GM21786 (cell line): ENCODE results near the gene ISG15.
"Not testable (repeated sequence)": the region's sequence is repeated elsewhere in the genome, so short reads cannot be mapped to it uniquely, and the experiment has no call there.

Experiments
- ATAC-seq: cut with Tn5 transposase; IDR thresholded peaks from one replicate; pipeline ENCODE4 v1.9.1; 2021; ENCODE audit not compliant: unreplicated experiment

The ISG15 gene

GRCh38 chr1:975365-975764 is 37.9 kb upstream of the ISG15 start:
- no peak for ATAC-seq

DNA sequence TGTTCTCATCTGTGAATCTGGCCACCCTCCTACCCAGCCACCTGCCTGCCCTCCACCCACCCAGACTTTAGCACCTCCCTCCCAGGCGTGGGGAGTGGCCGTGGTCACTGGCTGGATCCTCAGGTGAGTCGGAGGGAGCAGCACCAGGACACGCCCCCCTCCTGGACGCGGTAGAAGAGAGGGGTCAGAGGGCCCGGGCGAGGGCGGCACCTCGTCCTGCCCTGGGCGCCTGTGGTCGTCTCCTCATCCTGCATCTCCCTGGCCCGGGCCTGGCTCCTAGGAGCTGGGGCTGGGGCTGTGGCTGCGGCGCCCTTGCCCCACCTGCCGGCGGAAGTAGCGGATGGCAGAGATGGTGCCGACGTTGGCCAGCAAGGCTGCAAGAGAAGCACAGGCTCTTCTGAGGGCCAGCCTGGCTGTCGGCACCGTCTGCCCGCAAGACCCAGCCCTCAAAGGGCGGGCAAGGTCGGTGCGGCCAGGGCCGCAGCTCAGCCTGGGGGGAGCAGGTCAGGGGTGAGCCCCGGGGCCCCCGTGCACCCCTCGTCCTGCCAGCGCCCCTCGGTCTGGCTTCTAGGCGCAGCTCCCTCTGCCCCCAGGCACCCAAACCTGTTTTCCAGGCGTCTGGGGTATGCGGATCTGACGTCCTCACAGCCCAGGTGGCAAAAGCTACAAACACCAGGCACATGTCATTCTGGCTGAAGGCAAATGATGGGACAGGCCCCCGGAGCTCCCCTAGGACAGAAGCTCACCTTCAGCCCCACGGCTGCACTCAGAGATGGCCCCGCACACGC is 37.2 kb upstream of the ISG15 start:
- ATAC-seq, result no peak

DNA sequence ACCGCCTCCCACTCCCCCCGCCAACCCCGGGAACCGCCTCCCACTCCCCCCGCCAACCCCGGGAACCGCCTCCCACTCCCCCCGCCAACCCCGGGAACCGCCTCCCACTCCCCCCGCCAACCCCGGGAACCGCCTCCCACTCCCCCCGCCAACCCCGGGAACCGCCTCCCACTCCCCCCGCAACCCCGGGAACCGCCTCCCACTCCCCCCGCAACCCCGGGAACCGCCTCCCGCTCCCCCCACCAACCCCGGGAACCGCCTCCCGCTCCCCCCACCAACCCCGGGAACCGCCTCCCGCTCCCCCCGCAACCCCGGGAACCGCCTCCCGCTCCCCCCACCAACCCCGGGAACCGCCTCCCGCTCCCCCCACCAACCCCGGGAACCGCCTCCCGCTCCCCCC is 36.5 kb upstream of the ISG15 start:
- ATAC-seq, result not testable (repeated sequence)

GRCh38 chr1:978069-978834 is 35.0 kb upstream of the ISG15 start:
- ATAC-seq, result no peak

DNA sequence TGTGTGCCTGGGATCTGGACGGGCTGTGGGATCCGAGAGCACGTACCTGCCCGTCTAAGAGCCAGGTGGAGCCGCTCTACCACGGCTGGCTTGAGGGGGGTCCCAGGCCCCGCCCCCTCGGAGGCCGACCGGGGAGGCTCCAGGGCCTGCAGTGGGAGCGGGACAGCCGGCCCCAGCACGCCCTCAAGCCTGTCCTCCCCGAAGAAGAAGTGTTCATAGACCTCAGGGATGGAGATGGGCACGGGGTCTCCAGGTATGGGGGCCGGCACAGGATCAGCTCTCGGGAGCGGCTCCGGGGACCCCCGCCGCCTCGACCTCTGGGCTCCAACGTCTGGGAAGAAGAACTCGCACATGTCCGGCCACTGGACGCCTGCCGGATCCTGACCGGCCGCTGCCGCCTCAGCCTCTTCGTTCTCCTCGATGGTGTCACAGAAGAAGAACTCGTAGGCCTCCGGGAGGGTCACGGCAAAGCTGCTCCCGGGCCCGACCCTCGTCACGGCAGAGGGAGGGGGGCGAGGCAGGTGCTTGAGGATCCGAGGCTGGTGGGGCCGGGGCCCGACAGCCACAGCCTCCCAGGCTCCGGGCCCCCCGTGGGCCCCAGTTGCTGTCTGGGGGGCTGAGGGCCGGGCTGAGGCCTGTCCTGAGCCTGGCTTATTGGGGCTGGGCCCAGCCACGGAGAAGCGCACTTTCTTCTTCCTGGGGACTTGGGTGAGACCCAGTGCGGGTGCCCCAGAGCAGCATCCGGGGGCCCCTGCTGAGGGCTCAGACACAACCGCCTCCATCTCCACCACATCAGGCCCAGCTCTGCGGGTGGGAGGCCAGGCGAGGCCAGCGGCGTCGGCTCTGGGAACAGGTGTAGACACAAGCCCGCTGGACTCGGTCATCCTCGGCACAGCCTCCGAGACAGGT is 34.2 kb upstream of the ISG15 start:
- ATAC-seq, result no peak

DNA sequence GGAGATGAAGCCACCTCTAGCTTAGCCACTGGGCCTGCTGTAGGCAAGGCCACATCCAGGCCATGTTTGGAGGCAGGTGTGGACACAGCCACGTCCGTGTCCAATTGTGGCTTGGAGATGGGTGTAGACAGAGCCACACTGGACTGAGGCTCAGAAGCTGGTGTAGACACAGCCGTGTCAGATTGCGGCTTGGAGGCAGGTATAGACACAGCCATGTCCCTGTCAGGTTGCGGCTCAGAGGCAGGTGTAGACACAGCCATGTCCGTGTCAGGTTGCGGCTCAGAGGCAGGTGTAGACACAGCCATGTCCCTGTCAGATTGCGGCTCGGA is 33.6 kb upstream of the ISG15 start:
- no peak for ATAC-seq

DNA sequence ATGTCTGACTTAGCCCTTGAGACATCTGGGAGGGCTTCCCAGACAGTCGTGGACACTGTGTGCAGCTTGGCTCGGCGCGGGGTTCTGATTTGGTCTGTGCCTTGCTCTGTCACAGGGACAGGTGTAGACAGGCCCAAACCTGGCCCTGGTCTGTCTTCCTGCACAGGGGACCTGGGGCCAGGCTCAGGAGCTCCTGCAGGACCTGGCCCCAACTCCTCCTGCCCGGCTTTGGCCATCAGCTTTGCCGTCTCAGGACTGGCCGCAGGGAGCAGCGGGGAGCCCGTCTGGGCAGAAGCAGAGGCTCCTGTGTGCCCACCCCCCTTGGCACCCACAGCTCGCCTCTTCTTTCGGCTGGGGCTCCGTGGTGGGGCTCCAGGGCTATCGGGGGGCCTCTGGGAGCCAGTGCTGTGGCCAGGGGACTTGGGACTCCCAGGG is 33.1 kb upstream of the ISG15 start:
- ATAC-seq, result no peak

GRCh38 chr1:980602-981395 is 32.5 kb upstream of the ISG15 start:
- ATAC-seq, result no peak

- ATAC-seq, result no peak
Measured at GRCh38 chr1:981491-981954, 31.8 kb upstream of the ISG15 start.

GRCh38 chr1:981955-982558 is 31.2 kb upstream of the ISG15 start, which contains the start of gene PERM1:
TSS of gene PERM1 (minus strand) at chr1:982093. CDS start at chr1:981029, 1,064 bp downstream.
- ATAC-seq, result no peak

DNA sequence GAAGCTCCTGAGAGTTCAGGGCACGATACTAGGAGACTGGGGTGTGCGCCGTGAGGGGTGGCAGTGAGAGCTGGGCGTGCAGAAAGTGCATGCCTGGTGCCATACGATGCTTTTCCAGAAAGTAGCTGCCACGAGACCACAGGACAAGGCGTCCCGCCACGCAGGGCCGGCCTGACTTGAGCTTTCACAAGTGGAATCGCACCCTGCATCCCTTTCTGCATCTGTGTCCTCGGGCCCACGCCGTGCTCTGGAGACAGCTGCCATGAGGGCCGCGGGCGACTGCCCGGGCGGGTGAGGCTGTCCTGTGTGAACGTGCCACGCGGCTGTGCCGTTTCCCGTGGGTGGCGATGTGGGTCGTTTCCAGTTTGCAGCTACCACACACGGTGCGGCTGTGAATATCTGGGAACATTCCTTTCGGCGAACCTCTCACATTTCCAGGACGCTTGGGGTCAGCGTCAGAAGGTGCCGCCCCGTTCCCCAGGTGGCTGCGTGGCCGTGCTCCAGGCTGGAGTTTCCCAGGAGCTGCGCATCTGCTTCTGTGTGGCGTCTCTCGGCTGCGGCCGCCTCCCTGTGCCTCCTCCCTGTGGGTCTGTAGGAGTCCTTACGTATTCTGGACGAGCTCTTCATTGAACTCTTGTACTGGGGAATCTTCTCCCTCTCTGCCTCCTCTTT is 30.4 kb upstream of the ISG15 start:
- no peak for ATAC-seq

DNA sequence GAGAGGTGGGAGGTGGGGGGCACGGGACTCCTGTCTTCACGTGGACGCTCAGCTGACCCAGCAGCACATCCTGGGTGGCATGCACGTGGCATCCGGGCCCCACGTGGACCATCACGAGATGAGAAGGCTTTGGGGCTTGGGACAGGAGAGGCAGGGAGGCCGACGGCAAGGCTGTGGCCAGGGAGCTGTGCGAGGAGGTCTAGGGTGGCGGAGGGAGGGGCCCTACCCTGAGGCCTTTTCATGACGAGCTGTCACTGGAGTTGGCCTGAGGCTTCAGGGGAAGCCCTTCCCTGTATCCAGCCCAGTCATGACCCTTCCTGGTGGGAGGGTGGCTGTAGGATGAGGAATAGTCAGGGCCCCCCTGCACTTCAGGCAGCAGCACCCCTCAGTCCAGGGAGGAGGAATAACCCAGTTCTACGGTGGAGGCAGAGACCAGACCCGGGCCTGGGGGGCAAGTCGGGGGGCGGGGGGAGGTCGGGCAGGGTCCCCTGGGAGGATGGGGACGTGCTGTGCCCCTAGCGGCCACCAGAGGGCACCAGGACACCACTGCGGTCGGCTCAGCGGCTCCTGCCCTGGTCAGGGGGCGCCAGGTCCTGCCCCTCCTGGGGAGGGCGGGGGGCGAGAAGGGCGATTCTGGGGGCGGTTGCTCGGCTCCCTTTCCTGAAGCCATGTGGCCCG is 29.4 kb upstream of the ISG15 start:
- ATAC-seq, result no peak

- no peak for ATAC-seq
Measured at GRCh38 chr1:984476-984814, 28.9 kb upstream of the ISG15 start.

DNA sequence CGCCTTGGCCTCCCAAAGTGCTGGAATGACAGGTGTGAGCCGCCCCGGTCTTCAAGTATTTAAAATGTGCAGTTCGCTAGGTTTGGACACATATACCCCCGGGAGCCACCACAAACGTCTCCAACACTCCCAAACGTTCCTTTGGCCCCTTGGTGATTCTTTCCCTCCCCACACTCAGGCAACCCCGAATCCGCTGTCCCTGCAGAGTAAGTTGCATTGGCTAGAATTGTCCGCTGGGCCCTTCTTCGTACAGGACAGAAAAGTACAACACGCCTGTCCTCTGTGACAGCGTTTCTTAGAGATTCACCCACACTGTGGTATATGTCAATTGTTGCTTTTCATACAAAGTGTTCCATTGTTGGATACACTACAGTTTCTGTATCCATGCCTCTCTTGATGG is 28.2 kb upstream of the ISG15 start:
- no peak for ATAC-seq

DNA sequence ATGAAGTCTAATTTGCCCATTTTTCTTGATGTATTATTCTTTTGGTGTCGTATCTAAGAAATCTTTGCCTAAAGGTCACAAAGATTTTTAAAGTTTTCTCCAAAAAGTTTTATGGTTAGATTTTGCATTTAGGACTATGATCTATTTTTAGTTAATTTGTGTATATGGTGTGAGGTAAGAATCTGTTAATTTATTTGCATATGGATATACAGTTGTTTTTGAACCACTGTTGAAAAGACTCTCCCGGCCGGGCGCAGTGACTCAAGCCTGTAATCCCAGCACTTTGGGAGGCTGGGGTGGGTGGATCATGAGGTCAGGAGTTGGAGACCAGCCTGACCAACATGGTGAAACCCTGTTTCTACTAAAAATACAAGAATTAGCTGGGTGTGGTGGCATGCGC is 25.2 kb upstream of the ISG15 start:
- ATAC-seq, result not testable (repeated sequence)

- ATAC-seq, result not testable (repeated sequence)
Measured at GRCh38 chr1:991275-991674, 22.0 kb upstream of the ISG15 start.

DNA sequence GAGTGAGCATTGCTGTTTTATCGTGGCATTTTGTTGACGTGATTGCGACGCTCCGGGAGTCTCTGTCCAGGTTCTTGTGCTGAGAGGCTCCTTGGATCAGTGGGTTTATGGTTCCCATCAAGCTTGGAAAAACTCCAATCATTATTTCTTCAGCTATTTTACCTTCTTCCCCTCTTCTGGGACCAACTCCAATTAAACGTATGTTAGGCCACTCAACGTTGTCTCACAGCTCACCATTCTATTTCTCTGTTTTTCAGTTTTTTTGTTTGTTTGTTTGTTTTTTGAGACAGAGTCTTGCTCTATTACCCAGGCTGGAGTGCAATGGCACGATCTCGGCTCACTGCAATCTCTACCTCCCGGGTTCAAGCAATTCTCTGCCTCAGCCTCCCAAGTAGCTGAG is 21.4 kb upstream of the ISG15 start:
- ATAC-seq, result no peak

DNA sequence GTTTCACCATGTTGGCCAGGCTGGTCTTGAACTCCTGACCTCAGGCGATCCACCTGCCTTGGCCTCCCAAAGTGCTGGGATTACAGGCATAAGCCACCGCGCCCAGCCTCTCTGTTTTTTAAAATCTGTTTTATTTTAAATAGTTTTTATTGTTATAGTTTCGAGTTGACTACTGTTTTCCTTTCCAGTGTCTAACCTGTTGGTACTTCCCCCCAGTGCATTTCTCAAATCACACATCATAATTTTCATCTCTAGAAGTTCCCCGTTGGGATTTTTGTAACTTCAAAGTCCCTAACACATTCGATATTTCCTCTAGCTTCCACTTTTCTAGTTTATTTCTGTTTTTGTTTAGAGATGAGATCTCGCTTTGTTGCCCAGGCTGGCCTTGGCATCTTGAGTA is 20.9 kb upstream of the ISG15 start:
- no peak for ATAC-seq

GRCh38 chr1:993379-993995 is 19.8 kb upstream of the ISG15 start:
- ATAC-seq, result no peak
